H7 (cell line): ENCODE data around the gene ATG4B. TPM values are rescaled to one million over a fixed set of nuclear protein-coding genes. Genes with fewer than 3 reads are reported as not detected.
A peak's percentile ranks its signal among the peaks of the same experiment; 100 is the strongest.

Experiments used
- DNase-seq: peaks from one replicate; pipeline ENCODE4 v3.0.0; 2012
- H3K27me3 ChIP-seq: 2 replicates; pipeline ENCODE4 v1.6.0; 2011; ENCODE audit warnings: mild to moderate bottlenecking, low read length; ENCODE audit not compliant: control insufficient read depth, insufficient read depth
- H3K36me3 ChIP-seq: replicated peaks from 2 replicates; pipeline ENCODE4 v1.5.1; 2011; ENCODE audit warnings: low read length; ENCODE audit not compliant: control insufficient read depth, insufficient read depth
- H3K4me3 ChIP-seq: 2 replicates; pipeline ENCODE4 v1.5.1; 2011; ENCODE audit warnings: low read depth, mild to moderate bottlenecking, control low read depth, low read length, moderate library complexity; ENCODE audit not compliant: insufficient read depth
- total RNA-seq: library from RNA; depleted of rRNA; stranded (reverse); fragments of >200 nt; shearing (Covaris generic); gene quantifications from 2 replicates; pipeline ENCODE4 v1.2.3, GENCODE V29; 2014

Gene ATG4B
- total RNA-seq, 1 experiment from 2014 or later, result 78.5 TPM

- no peak overlapping the region for H3K4me3 ChIP-seq
- peak; percentile 53 for DNase-seq
- no peaks in the 10 kb centered on the region for H3K27me3 ChIP-seq
- H3K36me3 ChIP-seq, result peaks cover 14% of the 10 kb centered on the region
These were observed 39.2 kb downstream of the ATG4B start for GRCh38 chr2:241676665-241677064.

GRCh38 chr2:241677392-241677791 lies 39.9 kb downstream of the ATG4B start:
- Histone ChIP-seq H3K36me3 (peaks cover 19% of the 10 kb centered on the region), H3K27me3 (no peaks in the 10 kb centered on the region), H3K4me3 (no peak overlapping the region)
- DNase-seq, result peak; percentile 38

GRCh38 chr2:241678307-241678706 lies 40.8 kb downstream of the ATG4B start:
- H3K27me3 ChIP-seq, result no peaks in the 10 kb centered on the region
- DNase-seq, result no peak
- peaks cover 21% of the 10 kb centered on the region for H3K36me3 ChIP-seq
- H3K4me3 ChIP-seq, result no peak overlapping the region

- H3K27me3 ChIP-seq, result no peaks in the 10 kb centered on the region
- peaks cover 21% of the 10 kb centered on the region for H3K36me3 ChIP-seq
- DNase-seq, result peak; percentile 23
- no peak overlapping the region for H3K4me3 ChIP-seq
These were observed 41.5 kb downstream of the ATG4B start for GRCh38 chr2:241678784-241679540.

- H3K27me3 ChIP-seq, result no peaks in the 10 kb centered on the region
- no peak for DNase-seq
- H3K4me3 ChIP-seq, result no peak overlapping the region
- H3K36me3 ChIP-seq, result peaks cover 23% of the 10 kb centered on the region
These were observed 42.6 kb downstream of the ATG4B start for GRCh38 chr2:241680044-241680443.

DNA sequence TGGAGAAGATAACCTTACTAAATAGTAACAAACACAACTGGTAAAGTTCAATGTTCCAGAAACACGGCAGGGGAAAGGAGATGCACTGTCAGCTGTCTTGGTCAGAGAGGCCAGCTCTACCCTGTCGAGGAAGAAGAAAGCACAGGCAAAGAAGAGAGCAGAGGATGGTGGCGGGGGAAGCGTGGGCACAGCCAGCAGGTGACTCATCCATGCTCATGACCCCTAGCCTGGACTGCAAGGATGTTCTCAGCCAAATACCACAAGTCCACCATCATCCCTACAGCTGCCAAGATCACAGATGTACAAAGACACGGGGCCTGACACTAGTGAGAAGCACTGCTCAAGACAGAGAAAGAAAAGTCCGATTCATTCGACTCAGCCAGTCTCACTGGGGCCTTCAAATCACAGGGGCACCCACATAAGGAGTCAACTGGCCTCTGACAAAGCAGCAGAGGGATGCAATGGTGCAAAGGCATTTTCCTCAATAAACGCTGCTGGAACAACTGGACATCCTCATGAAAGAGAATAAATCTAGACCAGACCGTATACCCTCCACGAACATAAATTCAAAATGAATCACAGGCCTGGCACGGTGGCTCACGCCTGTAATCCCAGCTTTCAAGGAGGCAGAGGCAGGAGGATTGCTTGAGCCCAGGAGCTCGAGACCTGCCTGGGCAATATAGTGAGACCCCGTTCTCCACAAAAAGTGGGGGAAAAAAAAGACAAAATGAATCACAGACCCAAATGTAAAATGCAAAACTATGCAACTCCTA lies 43.5 kb downstream of the ATG4B start:
- no peaks in the 10 kb centered on the region for H3K27me3 ChIP-seq
- no peak for DNase-seq
- H3K4me3 ChIP-seq, result no peak overlapping the region
- H3K36me3 ChIP-seq, result peaks cover 25% of the 10 kb centered on the region

- peak; percentile 36 for DNase-seq
- H3K4me3 ChIP-seq, result peak overlapping the region; percentile 99
- peaks cover 18% of the 10 kb centered on the region for H3K36me3 ChIP-seq
- no peaks in the 10 kb centered on the region for H3K27me3 ChIP-seq
These were observed 48.8 kb downstream of the ATG4B start for GRCh38 chr2:241686324-241686649.

DNA sequence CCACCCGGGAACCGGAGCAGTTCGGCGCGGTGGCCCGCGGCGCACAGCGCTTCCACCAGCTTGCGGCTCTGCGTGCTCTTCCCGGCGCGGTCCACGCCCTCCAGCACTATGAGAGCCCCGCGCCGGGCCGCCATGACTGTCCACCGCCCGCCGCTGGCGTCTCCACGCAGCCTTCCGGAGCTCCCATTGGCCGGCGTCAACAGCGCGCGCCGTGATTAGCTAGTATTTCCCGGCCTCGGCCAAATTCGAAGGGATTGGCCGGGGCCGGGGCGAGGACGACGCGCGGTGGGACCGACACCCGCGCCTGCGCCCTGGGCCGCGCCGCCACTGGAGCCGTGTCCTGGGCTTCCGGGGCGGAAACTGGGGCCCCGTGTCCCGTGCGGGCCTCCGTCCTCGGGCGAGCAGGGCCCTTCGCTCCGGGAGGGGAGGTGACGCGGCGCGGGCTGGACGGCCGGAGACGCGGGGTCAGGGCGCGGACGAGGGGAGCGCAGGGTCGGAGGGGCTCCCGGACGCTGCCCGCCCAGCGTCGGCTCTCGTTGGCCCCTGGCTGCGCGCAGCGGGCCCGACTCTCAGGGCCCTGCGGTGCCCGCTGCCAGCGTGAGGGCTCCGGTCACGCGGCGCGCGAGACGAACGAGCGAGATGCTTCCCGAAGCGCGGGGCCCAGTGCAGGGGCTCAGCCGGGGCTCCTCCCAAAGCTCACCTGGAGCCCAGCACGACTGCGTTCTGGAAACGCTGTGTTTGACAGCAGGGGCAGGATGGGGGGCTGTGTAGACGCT lies 49.3 kb downstream of the ATG4B start, which contains the start of gene DTYMK:
Gene DTYMK, minus strand, starts transcription at position 166 of the 776 bp plus-strand sequence. Its CDS starts 32 bp downstream, at position 134.
- peak within 1 kb of the TSS; percentile 99 for H3K4me3 ChIP-seq
- H3K27me3 ChIP-seq, result no peaks in the 10 kb centered on the region
- peak; percentile 99 for DNase-seq
- H3K36me3 ChIP-seq, result peaks cover 19% of the 10 kb centered on the region

GRCh38 chr2:241689306-241689705 lies 51.8 kb downstream of the ATG4B start:
- Histone ChIP-seq H3K36me3 (peaks cover 17% of the 10 kb centered on the region), H3K27me3 (no peaks in the 10 kb centered on the region), H3K4me3 (no peak overlapping the region)
- DNase-seq, result no peak

- H3K27me3 ChIP-seq, result no peaks in the 10 kb centered on the region
- DNase-seq, result no peak
- no peak overlapping the region for H3K4me3 ChIP-seq
- peaks cover 16% of the 10 kb centered on the region for H3K36me3 ChIP-seq
These were observed 52.8 kb downstream of the ATG4B start for GRCh38 chr2:241690202-241690717.

GRCh38 chr2:241692448-241692847 lies 55.0 kb downstream of the ATG4B start:
- Histone ChIP-seq H3K27me3 (no peaks in the 10 kb centered on the region), H3K4me3 (no peak overlapping the region), H3K36me3 (peaks cover 14% of the 10 kb centered on the region)
- no peak for DNase-seq

GRCh38 chr2:241695651-241696050 lies 58.2 kb downstream of the ATG4B start:
- Histone ChIP-seq H3K36me3 (peaks cover 8% of the 10 kb centered on the region), H3K27me3 (no peaks in the 10 kb centered on the region), H3K4me3 (no peak overlapping the region)
- DNase-seq, result no peak

GRCh38 chr2:241701149-241701398 lies 63.6 kb downstream of the ATG4B start:
- peak overlapping the region; percentile 96 for H3K4me3 ChIP-seq
- no peaks in the 10 kb centered on the region for H3K27me3 ChIP-seq
- H3K36me3 ChIP-seq, result peaks cover 7% of the 10 kb centered on the region
- DNase-seq, result no peak

DNA sequence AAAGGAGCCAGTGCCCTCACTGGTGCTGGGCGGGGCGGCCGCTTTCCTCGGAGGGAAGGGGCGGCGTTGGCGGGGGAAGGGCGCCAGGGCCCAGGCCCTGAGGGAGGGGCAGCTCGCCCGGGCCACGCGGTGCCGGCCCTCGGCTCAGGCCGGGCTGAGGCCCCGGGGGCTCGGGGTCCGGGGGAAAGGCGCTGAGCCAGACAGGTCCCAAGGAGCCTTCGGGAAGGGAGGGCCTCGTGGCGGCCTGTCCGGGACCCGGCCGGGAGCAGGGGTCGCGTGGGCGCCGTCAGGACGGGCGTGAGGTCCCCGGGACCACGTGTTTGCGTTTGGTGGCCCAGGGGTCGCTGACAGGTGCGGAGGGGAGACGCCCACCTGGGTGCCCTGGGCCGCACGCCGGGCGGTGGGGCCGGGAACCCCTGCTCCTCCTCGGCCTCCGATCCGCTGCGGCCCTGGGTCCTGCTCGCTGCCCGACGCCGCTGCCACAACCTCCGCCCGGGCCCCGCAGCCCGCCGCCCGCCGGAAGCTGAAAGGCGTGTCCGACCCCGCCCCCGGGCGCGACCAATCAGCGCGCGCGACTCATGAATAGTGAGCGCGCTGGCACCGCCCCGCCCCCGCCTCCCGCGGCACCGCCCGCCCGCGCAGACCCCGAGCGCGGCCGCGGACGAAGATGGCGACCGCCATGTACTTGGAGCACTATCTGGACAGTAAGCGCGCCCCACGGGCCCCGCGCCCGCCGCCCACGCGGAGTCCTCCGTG lies 64.1 kb downstream of the ATG4B start, which contains the start of gene ING5:
Gene ING5, plus strand, starts transcription at position 641 of the 756 bp plus-strand sequence. Its CDS starts 27 bp downstream, at position 668.
- DNase-seq, result peak; percentile 98
- Histone ChIP-seq H3K36me3 (peaks cover 7% of the 10 kb centered on the region), H3K27me3 (no peaks in the 10 kb centered on the region), H3K4me3 (peak within 1 kb of the TSS; percentile 96)
